Measurements from ENCODE around the gene ZNF302. TPM values are rescaled to one million over a fixed set of nuclear protein-coding genes. Genes with fewer than 3 reads are reported as not detected.

Gene ZNF302
- total RNA-seq, 1 experiment from 2014 or later: 15.9 TPM

DNA sequence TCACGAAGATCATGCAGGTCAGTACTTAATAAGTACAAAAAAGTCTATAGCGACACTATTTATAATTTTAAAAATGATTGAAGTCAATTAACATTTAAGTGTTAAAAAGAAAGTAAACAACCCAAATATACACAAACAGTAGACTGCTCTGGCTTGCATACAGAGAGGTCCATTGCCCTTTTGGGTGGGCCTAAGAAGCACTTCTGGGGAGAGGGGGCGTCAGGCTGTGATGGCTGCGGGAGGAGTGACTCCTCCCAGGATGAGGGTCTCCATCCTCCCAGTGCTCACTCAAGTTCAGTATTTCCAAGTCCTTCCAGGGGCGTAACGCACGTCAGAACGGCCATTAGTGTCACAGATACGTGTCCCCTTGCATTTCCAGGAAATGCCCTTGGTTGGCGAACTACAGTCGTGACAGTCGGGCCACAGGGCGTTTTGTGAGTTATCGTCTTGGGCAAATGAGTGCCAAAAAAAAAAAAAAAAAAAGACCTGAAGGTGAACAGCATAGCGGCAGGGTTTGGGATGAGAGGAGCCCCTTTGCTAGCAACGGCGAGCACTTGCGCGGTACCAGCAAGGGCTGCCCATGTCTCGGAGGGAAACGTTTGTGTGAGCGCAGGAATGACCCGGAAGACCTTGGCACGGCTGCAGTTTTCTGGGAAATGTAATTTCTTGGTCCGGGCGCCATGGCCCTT lies 637 bp upstream of the ZNF302 start, which contains the start of gene SCGB2B2:
Gene SCGB2B2, minus strand, starts transcription at position 463 of the 689 bp plus-strand sequence. CDS start 82,596 bp downstream, outside the sequence.
- Histone ChIP-seq H3K36me3 (ENCODE audit: low read depth, low read length) (peaks cover 25% of the 10 kb centered on the region), H3K27ac (ENCODE audit: low read length) (peak within 1 kb of the TSS; percentile 81), H3K27me3 (ENCODE audit: low read length) (no peaks in the 10 kb centered on the region), H4K20me1 (ENCODE audit: low read length) (no peaks in the 10 kb centered on the region), H3K9ac (ENCODE audit: low read length) (peak within 1 kb of the TSS; percentile 97), H3F3A (ENCODE audit: low read length, unreplicated experiment) (no peaks in the 10 kb centered on the region), H3K9me2 (replicated peaks; ENCODE audit: low read length) (no peaks in the 10 kb centered on the region), H2AFZ (ENCODE audit: low read length) (peak within 1 kb of the TSS; percentile 96), H3K4me3 (ENCODE audit: low read length) (peak within 1 kb of the TSS; percentile 86), H3K9me3 (ENCODE audit: low read length) (no peaks in the 10 kb centered on the region), H3K4me1 (ENCODE audit: insufficient read depth, low read length) (peaks cover 16% of the 10 kb centered on the region), H3K4me2 (ENCODE audit: low read length) (peak within 1 kb of the TSS; percentile 91), H3K79me2 (ENCODE audit: low read length) (peaks cover 25% of the 10 kb centered on the region)
- ATAC-seq (peak; percentile 79), DNase-seq (peak; percentile 38)
- ChIA-PET POLR2A (ENCODE audit: unreplicated experiment) (interaction anchor here (0.7 to 1.0 kb wide), 2 partner anchors 15 to 57 kb away, joined by 3 to 5 read pairs; partner anchors contain the start of gene ZNF181), CTCF (no interaction called here)
- intact Hi-C loops (cut with micrococcal nuclease): loop anchor here (2.0 kb wide), 1 partner anchor 56 kb away; no protein-coding TSS in a partner anchor
- no peak for TF ChIP-seq EZH2phosphoT487 (IDR thresholded peaks at IDR 0.05; ENCODE audit: borderline replicate concordance, low read length)
- BruUV-seq (replicated peaks): TSS peak; percentile 67

- ATAC-seq (no peak), DNase-seq (no peak)
- H3K9ac ChIP-seq (ENCODE audit: low read length): peak overlapping the region; percentile 97
- ChIA-PET POLR2A (ENCODE audit: unreplicated experiment) (interaction anchor here (0.5 kb wide), 1 partner anchor 52 kb away, joined by 8 read pairs; no protein-coding TSS in a partner anchor), CTCF (no interaction called here)
- no peaks in the 10 kb centered on the region for H3K9me2 ChIP-seq (replicated peaks; ENCODE audit: low read length)
- H3K27me3 ChIP-seq (ENCODE audit: low read length): no peaks in the 10 kb centered on the region
- H3K4me2 ChIP-seq (ENCODE audit: low read length): peak overlapping the region; percentile 91
- BruUV-seq (replicated peaks): TSS peak; percentile 35
- H3K79me2 ChIP-seq (ENCODE audit: low read length): peaks cover 25% of the 10 kb centered on the region
- peak overlapping the region; percentile 81 for H3K27ac ChIP-seq (ENCODE audit: low read length)
- H3K36me3 ChIP-seq (ENCODE audit: low read depth, low read length): peaks cover 37% of the 10 kb centered on the region
- peaks cover 16% of the 10 kb centered on the region for H3K4me1 ChIP-seq (ENCODE audit: insufficient read depth, low read length)
- no peaks in the 10 kb centered on the region for H3K9me3 ChIP-seq (ENCODE audit: low read length)
- H2AFZ ChIP-seq (ENCODE audit: low read length): peak overlapping the region; percentile 96
- TF ChIP-seq, protein P1, sequence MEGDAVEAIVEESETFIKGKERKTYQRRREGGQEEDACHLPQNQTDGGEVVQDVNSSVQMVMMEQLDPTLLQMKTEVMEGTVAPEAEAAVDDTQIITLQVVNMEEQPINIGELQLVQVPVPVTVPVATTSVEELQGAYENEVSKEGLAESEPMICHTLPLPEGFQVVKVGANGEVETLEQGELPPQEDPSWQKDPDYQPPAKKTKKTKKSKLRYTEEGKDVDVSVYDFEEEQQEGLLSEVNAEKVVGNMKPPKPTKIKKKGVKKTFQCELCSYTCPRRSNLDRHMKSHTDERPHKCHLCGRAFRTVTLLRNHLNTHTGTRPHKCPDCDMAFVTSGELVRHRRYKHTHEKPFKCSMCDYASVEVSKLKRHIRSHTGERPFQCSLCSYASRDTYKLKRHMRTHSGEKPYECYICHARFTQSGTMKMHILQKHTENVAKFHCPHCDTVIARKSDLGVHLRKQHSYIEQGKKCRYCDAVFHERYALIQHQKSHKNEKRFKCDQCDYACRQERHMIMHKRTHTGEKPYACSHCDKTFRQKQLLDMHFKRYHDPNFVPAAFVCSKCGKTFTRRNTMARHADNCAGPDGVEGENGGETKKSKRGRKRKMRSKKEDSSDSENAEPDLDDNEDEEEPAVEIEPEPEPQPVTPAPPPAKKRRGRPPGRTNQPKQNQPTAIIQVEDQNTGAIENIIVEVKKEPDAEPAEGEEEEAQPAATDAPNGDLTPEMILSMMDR (conservative IDR thresholded peaks at IDR 0.05; ENCODE audit: low read depth, low read length): no peak
- TF ChIP-seq EZH2phosphoT487 (IDR thresholded peaks at IDR 0.05; ENCODE audit: borderline replicate concordance, low read length) (no peak), EZH2 (IDR thresholded peaks at IDR 0.05; ENCODE audit: low read length, unreplicated experiment) (no peak)
- H3K4me3 ChIP-seq (ENCODE audit: low read length): peak overlapping the region; percentile 86
- H4K20me1 ChIP-seq (ENCODE audit: low read length): no peaks in the 10 kb centered on the region
- no peaks in the 10 kb centered on the region for H3F3A ChIP-seq (ENCODE audit: low read length, unreplicated experiment)
- intact Hi-C loops (cut with micrococcal nuclease): no loop called here
These were observed 571 bp downstream of the ZNF302 start for GRCh38 chr19:34678085-34678412.

- POLR2A ChIA-PET (ENCODE audit: unreplicated experiment): no interaction called here
- Histone ChIP-seq H4K20me1 (ENCODE audit: low read length) (no peaks in the 10 kb centered on the region), H3K27me3 (ENCODE audit: low read length) (no peaks in the 10 kb centered on the region), H2AFZ (ENCODE audit: low read length) (no peak overlapping the region), H3K9me3 (ENCODE audit: low read length) (no peaks in the 10 kb centered on the region), H3K9ac (ENCODE audit: low read length) (peak overlapping the region; percentile 97), H3K9me2 (replicated peaks; ENCODE audit: low read length) (no peaks in the 10 kb centered on the region), H3K4me2 (ENCODE audit: low read length) (peak overlapping the region; percentile 91), H3K79me2 (ENCODE audit: low read length) (peaks cover 25% of the 10 kb centered on the region), H3K27ac (ENCODE audit: low read length) (no peak overlapping the region), H3K4me1 (ENCODE audit: insufficient read depth, low read length) (peaks cover 16% of the 10 kb centered on the region), H3K36me3 (ENCODE audit: low read depth, low read length) (peaks cover 40% of the 10 kb centered on the region), H3F3A (ENCODE audit: low read length, unreplicated experiment) (no peaks in the 10 kb centered on the region), H3K4me3 (ENCODE audit: low read length) (peak overlapping the region; percentile 86)
- CTCF ChIA-PET: no interaction called here
- intact Hi-C loops (cut with micrococcal nuclease): no loop called here
- ATAC-seq (no peak), DNase-seq (no peak)
- no TSS peak for BruUV-seq (replicated peaks)
- TF ChIP-seq EZH2 (IDR thresholded peaks at IDR 0.05; ENCODE audit: low read length, unreplicated experiment): no peak
- TF ChIP-seq, protein P1 (conservative IDR thresholded peaks at IDR 0.05; ENCODE audit: low read depth, low read length): no peak
- TF ChIP-seq EZH2phosphoT487 (IDR thresholded peaks at IDR 0.05; ENCODE audit: borderline replicate concordance, low read length): no peak
These were observed 943 bp downstream of the ZNF302 start for GRCh38 chr19:34678421-34678820.

All from PC-3 (cell line).